HCT116 (cell line): ENCODE measurements around the gene APBB2. TPM values are rescaled to one million over a fixed set of nuclear protein-coding genes. Genes with fewer than 3 reads are reported as not detected.

ENCODE experiments used
- ATAC-seq: fragments of 200-7000 bp; cut with Tn5 transposase; 2 replicates; pipeline ENCODE4 v1.9.1; 2020; ENCODE audit warnings: mild to moderate bottlenecking, moderate library complexity
- BruUV-seq: library from RNA; stranded (reverse); fragments of 400-500 nt; replicated peaks from 2 replicates; lab custom pipeline; 2021; lab: Mats Ljungman, UMichigan
- CTCF ChIA-PET: fragments of 300-600 bp; sonication (Branson Sonifier 250); formaldehyde crosslinking; loops from one replicate; lab custom pipeline; 2021; ENCODE audit warnings: antibody characterized with exemption; lab: Charles Lee
- POLR2A ChIA-PET: fragments of 300-600, 350-600 bp; sonication (Branson Sonifier 250); formaldehyde crosslinking; loops from one replicate; lab custom pipeline; 2021; ENCODE audit warnings: antibody characterized with exemption; lab: Charles Lee
- RAD21 ChIA-PET, 2 experiments: fragments of 300-600 bp; sonication (Branson Sonifier 250); formaldehyde crosslinking; loops; one replicate each; lab custom pipeline; 2023; ENCODE audit warnings: low total read pairs in 2 of 2; ENCODE audit not compliant: uncharacterized antibody in 2 of 2, unreplicated experiment in 2 of 2, low non-redundant PET in 1 of 2; lab: Charles Lee
- DNase-seq: peaks from one replicate; pipeline ENCODE4 v3.0.0-alpha.2; 2010; ENCODE audit warnings: low read depth, low spot score
- H2AFZ ChIP-seq: fragments of 200-600 bp; shearing (Covaris generic), sonication (generic); 2 replicates; pipeline ENCODE4 v1.6.1; 2017; ENCODE audit warnings: low read depth, mixed run types, mixed read lengths, antibody characterized with exemption, low read length; ENCODE audit not compliant: poor library complexity, severe bottlenecking
- H3K27ac ChIP-seq: 2 replicates; pipeline ENCODE4 v1.5.1; 2012; ENCODE audit warnings: low read depth, low read length
- H3K27me3 ChIP-seq: fragments of 200-600 bp; sonication (generic); 2 replicates; pipeline ENCODE4 v1.6.1; 2016; ENCODE audit warnings: mixed run types, low read length, mixed read lengths; ENCODE audit not compliant: insufficient read depth
- H3K36me3 ChIP-seq, 2 experiments: fragments of 200-500 bp in 1 of 2; fragments of 200-600 bp in 1 of 2; sonication (Bioruptor generic) in 1 of 2; sonication (generic) in 1 of 2; 2 replicates each; pipeline versions ENCODE4 v1.5.1 to v1.6.1; 2014 to 2016; ENCODE audit warnings: low read length in 2 of 2, inconsistent platforms in 1 of 2, mixed read lengths in 1 of 2, mixed run types in 1 of 2; ENCODE audit not compliant: insufficient read depth in 2 of 2, control insufficient read depth in 1 of 2
- H3K4me1 ChIP-seq, 2 experiments: fragments of 200-600 bp in 1 of 2; sonication (generic) in 1 of 2; 2 replicates each; pipeline versions ENCODE4 v1.5.1 to v1.6.1; 2012 to 2017; ENCODE audit warnings: low read length in 2 of 2, inconsistent platforms in 1 of 2, mild to moderate bottlenecking in 1 of 2, mixed read lengths in 1 of 2, mixed run types in 1 of 2, moderate library complexity in 1 of 2; ENCODE audit not compliant: insufficient read depth in 2 of 2, control insufficient read depth in 1 of 2
- H3K4me2 ChIP-seq: fragments of 200-600 bp; sonication (generic); 2 replicates; pipeline ENCODE4 v1.6.1; 2017; ENCODE audit warnings: mixed run types, low read length, mixed read lengths
- H3K4me3 ChIP-seq, 2 experiments: fragments of 200-600 bp in 1 of 2; sonication (generic) in 1 of 2; replicated peaks in 1 of 2; 2 replicates each; pipeline ENCODE4 v1.5.1; 2011 to 2016; ENCODE audit warnings: low read length in 2 of 2, control low read depth in 1 of 2, low read depth in 1 of 2, mild to moderate bottlenecking in 1 of 2, mixed read lengths in 1 of 2, mixed run types in 1 of 2
- H3K79me2 ChIP-seq: fragments of 200-600 bp; sonication (generic); 2 replicates; pipeline ENCODE4 v1.6.1; 2017; ENCODE audit warnings: mild to moderate bottlenecking, mixed run types, low read length, moderate library complexity, mixed read lengths; ENCODE audit not compliant: insufficient read depth
- H3K9ac ChIP-seq: fragments of 200-600 bp; sonication (generic); 2 replicates; pipeline ENCODE4 v1.6.1; 2016; ENCODE audit warnings: low read length, mixed read lengths
- H3K9me2 ChIP-seq: fragments of 200-600 bp; sonication (generic), shearing (Covaris generic); 2 replicates; pipeline ENCODE4 v1.6.1; 2017; ENCODE audit warnings: mixed run types, mild to moderate bottlenecking, moderate library complexity; ENCODE audit not compliant: insufficient read depth
- H3K9me3 ChIP-seq, 2 experiments: fragments of 200-500 bp in 1 of 2; fragments of 200-600 bp in 1 of 2; sonication (Bioruptor generic) in 1 of 2; sonication (generic) in 1 of 2; 2 replicates each; pipeline ENCODE4 v1.6.1; 2014 to 2017; ENCODE audit warnings: low read length in 2 of 2, mixed read lengths in 2 of 2, inconsistent platforms in 1 of 2, low read depth in 1 of 2, mild to moderate bottlenecking in 1 of 2, mixed run types in 1 of 2, moderate library complexity in 1 of 2; ENCODE audit not compliant: control insufficient read depth in 1 of 2, insufficient read depth in 1 of 2
- H4K20me1 ChIP-seq: fragments of 200-600 bp; sonication (generic), shearing (Covaris generic); 2 replicates; pipeline ENCODE4 v1.6.1; 2017; ENCODE audit warnings: mixed run types, mild to moderate bottlenecking, moderate library complexity; ENCODE audit not compliant: insufficient read depth
- CBX3 ChIP-seq: IDR thresholded peaks from 2 replicates; pipeline ENCODE4 v1.6.1; 2012; ENCODE audit warnings: low read depth
- CEBPB ChIP-seq: IDR thresholded peaks from 2 replicates; pipeline ENCODE4 v1.6.1; 2012; ENCODE audit warnings: low read depth
- EGR1 ChIP-seq: IDR thresholded peaks from 2 replicates; pipeline ENCODE4 v1.6.1; 2012; ENCODE audit warnings: low read depth
- ELF1 ChIP-seq: IDR thresholded peaks from 2 replicates; pipeline ENCODE4 v1.6.1; 2012; ENCODE audit warnings: low read depth, borderline replicate concordance
- EZH2 ChIP-seq: fragments of 200-600 bp; sonication (generic); IDR thresholded peaks from 2 replicates; pipeline ENCODE4 v1.6.1; 2017; ENCODE audit warnings: antibody characterized with exemption, mixed run types
- JUND ChIP-seq: IDR thresholded peaks from 2 replicates; pipeline ENCODE4 v1.6.1; 2012
- POLR2A ChIP-seq: IDR thresholded peaks from 2 replicates; pipeline ENCODE4 v1.7.0; 2011; ENCODE audit warnings: borderline replicate concordance; ENCODE audit not compliant: insufficient read depth, insufficient read length; ENCODE audit errors: extremely low read depth
- POLR2AphosphoS5 ChIP-seq: IDR thresholded peaks from 2 replicates; pipeline ENCODE4 v1.6.1; 2011; ENCODE audit warnings: mild to moderate bottlenecking, low read depth, low read length, moderate library complexity
- RAD21 ChIP-seq: IDR thresholded peaks from 2 replicates; pipeline ENCODE4 v1.6.1; 2012; ENCODE audit warnings: low read depth, mild to moderate bottlenecking
- SIN3A ChIP-seq: IDR thresholded peaks from 2 replicates; pipeline ENCODE4 v1.6.1; 2012; ENCODE audit warnings: low read depth
- SRF ChIP-seq: IDR thresholded peaks from 2 replicates; pipeline ENCODE4 v1.6.1; 2012; ENCODE audit warnings: low read depth
- YY1 ChIP-seq: IDR thresholded peaks from 2 replicates; pipeline ENCODE4 v1.6.1; 2011; ENCODE audit warnings: low read length, low read depth, moderate library complexity, mild to moderate bottlenecking; ENCODE audit not compliant: insufficient replicate concordance; ENCODE audit errors: extremely low read depth
- ZFX ChIP-seq: fragments of 450-650 bp; IDR thresholded peaks from 2 replicates; pipeline ENCODE4 v1.6.1; 2017
- ZNF274 ChIP-seq: fragments of 200-500 bp; sonication (Bioruptor generic); IDR thresholded peaks from 2 replicates; pipeline ENCODE4 v1.6.1; 2014; ENCODE audit warnings: mild to moderate bottlenecking, low read depth, low read length, inconsistent platforms
- intact Hi-C: fragments of 100-400 bp; cut with micrococcal nuclease; formaldehyde crosslinking; loops from 2 replicates; pipeline ENCODE4 v1.10.0; 2022
- total RNA-seq: library from RNA; stranded (reverse); gene quantifications from one replicate; pipeline ENCODE4 v1.2.1, GENCODE V29; 2021; ENCODE audit not compliant: unreplicated experiment
- TF ChIP-seq, protein P1 (sequence below): IDR thresholded peaks from 2 replicates; pipeline ENCODE4 v1.6.1; 2012; ENCODE audit warnings: low read depth
- TF ChIP-seq, protein P2 (sequence below), 3 experiments: fragments of 200-600 bp in 1 of 3; sonication (generic) in 1 of 3; IDR thresholded peaks in 2 of 3; conservative IDR thresholded peaks in 1 of 3; 2 replicates each; pipeline ENCODE4 v1.5.1; 2012 to 2017; ENCODE audit warnings: low read depth in 2 of 3, low read length in 2 of 3, antibody characterized with exemption in 1 of 3, borderline replicate concordance in 1 of 3, control low read depth in 1 of 3, mild to moderate bottlenecking in 1 of 3, mixed read lengths in 1 of 3, mixed run types in 1 of 3, moderate library complexity in 1 of 3; ENCODE audit not compliant: insufficient read depth in 1 of 3
- TF ChIP-seq, protein P3 (sequence below): IDR thresholded peaks from 2 replicates; pipeline ENCODE4 v1.6.1; 2011; ENCODE audit warnings: mild to moderate bottlenecking, low read length, moderate library complexity; ENCODE audit not compliant: insufficient replicate concordance; ENCODE audit errors: extremely low read depth
- TF ChIP-seq, protein P4 (sequence below): IDR thresholded peaks from 2 replicates; pipeline ENCODE4 v1.6.1; 2012
- TF ChIP-seq, protein P5 (sequence below): IDR thresholded peaks from 2 replicates; pipeline ENCODE4 v1.6.1; 2012

Gene APBB2
- total RNA-seq, 1 experiment from 2014 or later = 72.5 TPM

DNA sequence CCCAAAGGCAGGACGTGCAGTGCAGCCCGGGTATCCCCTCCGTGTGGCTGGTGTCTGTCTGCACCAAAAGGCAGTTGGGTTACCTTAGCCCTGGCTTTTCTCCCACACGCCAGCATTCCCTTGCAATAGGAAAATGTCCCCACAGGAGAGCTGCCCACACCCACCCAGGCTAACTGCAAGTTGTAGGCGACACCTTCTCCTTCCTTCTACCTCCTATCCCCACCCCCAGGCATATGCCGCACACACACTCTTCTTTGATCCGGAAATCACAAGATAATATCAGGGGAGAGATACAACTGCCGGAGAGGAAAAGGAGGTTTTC, 444 bp upstream of the APBB2 start:
- CTCF ChIA-PET = interaction anchor here (0.8 to 2.2 kb wide), 15 partner anchors 8 to 447 kb away, joined by 3 to 27 read pairs (median 6); no protein-coding TSS in a partner anchor
- TF ChIP-seq EZH2 (no peak), ELF1 (no peak), ZNF274 (no peak), SIN3A (no peak), JUND (no peak), RAD21 (no peak), POLR2AphosphoS5 (no peak), CBX3 (no peak), POLR2A (no peak), EGR1 (no peak), YY1 (no peak), CEBPB (no peak), ZFX (no peak), SRF (no peak)
- TF ChIP-seq, protein P1, sequence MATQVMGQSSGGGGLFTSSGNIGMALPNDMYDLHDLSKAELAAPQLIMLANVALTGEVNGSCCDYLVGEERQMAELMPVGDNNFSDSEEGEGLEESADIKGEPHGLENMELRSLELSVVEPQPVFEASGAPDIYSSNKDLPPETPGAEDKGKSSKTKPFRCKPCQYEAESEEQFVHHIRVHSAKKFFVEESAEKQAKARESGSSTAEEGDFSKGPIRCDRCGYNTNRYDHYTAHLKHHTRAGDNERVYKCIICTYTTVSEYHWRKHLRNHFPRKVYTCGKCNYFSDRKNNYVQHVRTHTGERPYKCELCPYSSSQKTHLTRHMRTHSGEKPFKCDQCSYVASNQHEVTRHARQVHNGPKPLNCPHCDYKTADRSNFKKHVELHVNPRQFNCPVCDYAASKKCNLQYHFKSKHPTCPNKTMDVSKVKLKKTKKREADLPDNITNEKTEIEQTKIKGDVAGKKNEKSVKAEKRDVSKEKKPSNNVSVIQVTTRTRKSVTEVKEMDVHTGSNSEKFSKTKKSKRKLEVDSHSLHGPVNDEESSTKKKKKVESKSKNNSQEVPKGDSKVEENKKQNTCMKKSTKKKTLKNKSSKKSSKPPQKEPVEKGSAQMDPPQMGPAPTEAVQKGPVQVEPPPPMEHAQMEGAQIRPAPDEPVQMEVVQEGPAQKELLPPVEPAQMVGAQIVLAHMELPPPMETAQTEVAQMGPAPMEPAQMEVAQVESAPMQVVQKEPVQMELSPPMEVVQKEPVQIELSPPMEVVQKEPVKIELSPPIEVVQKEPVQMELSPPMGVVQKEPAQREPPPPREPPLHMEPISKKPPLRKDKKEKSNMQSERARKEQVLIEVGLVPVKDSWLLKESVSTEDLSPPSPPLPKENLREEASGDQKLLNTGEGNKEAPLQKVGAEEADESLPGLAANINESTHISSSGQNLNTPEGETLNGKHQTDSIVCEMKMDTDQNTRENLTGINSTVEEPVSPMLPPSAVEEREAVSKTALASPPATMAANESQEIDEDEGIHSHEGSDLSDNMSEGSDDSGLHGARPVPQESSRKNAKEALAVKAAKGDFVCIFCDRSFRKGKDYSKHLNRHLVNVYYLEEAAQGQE = no peak
- TF ChIP-seq, protein P2, sequence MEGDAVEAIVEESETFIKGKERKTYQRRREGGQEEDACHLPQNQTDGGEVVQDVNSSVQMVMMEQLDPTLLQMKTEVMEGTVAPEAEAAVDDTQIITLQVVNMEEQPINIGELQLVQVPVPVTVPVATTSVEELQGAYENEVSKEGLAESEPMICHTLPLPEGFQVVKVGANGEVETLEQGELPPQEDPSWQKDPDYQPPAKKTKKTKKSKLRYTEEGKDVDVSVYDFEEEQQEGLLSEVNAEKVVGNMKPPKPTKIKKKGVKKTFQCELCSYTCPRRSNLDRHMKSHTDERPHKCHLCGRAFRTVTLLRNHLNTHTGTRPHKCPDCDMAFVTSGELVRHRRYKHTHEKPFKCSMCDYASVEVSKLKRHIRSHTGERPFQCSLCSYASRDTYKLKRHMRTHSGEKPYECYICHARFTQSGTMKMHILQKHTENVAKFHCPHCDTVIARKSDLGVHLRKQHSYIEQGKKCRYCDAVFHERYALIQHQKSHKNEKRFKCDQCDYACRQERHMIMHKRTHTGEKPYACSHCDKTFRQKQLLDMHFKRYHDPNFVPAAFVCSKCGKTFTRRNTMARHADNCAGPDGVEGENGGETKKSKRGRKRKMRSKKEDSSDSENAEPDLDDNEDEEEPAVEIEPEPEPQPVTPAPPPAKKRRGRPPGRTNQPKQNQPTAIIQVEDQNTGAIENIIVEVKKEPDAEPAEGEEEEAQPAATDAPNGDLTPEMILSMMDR (IDR thresholded peaks at IDR 0.05 in 2 of 3, conservative IDR thresholded peaks at IDR 0.05 in 1 of 3; ENCODE audit: borderline replicate concordance in 1 of 3, insufficient read depth in 1 of 3, low read depth in 2 of 3, low read length in 2 of 3) = no peak
- TF ChIP-seq, protein P3, sequence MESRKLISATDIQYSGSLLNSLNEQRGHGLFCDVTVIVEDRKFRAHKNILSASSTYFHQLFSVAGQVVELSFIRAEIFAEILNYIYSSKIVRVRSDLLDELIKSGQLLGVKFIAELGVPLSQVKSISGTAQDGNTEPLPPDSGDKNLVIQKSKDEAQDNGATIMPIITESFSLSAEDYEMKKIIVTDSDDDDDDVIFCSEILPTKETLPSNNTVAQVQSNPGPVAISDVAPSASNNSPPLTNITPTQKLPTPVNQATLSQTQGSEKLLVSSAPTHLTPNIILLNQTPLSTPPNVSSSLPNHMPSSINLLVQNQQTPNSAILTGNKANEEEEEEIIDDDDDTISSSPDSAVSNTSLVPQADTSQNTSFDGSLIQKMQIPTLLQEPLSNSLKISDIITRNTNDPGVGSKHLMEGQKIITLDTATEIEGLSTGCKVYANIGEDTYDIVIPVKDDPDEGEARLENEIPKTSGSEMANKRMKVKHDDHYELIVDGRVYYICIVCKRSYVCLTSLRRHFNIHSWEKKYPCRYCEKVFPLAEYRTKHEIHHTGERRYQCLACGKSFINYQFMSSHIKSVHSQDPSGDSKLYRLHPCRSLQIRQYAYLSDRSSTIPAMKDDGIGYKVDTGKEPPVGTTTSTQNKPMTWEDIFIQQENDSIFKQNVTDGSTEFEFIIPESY = no peak
- TF ChIP-seq, protein P4, sequence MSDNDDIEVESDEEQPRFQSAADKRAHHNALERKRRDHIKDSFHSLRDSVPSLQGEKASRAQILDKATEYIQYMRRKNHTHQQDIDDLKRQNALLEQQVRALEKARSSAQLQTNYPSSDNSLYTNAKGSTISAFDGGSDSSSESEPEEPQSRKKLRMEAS = no peak
- TF ChIP-seq, protein P5, sequence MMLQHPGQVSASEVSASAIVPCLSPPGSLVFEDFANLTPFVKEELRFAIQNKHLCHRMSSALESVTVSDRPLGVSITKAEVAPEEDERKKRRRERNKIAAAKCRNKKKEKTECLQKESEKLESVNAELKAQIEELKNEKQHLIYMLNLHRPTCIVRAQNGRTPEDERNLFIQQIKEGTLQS = no peak
- no peaks in the 10 kb centered on the region for H3K27me3 ChIP-seq
- H3K36me3 ChIP-seq = no peaks in the 10 kb centered on the region
- no TSS peak for BruUV-seq
- DNase-seq (no peak), ATAC-seq (peak; percentile 16)
- peak overlapping the region; percentile 43; the same call in 1 of the 2 replicates for H3K9ac ChIP-seq
- no peak overlapping the region for H2AFZ ChIP-seq
- intact Hi-C loops = loop anchor here (1.0 to 10.0 kb wide), 6 partner anchors 54 to 480 kb away; no protein-coding TSS in a partner anchor
- H3K9me2 ChIP-seq = no peaks in the 10 kb centered on the region
- H4K20me1 ChIP-seq = no peaks in the 10 kb centered on the region
- POLR2A ChIA-PET = interaction anchor here (0.7 to 1.7 kb wide), 6 partner anchors 10 to 293 kb away, joined by 3 to 10 read pairs (median 4); no protein-coding TSS in a partner anchor
- H3K9me3 ChIP-seq = no peaks in the 10 kb centered on the region
- H3K4me1 ChIP-seq = peaks cover 31 to 51% of the 10 kb centered on the region in 2 experiments
- peak overlapping the region; percentile 30 to 42; a peak in 3 of 4 replicates for H3K4me3 ChIP-seq
- RAD21 ChIA-PET = interaction anchor here (0.7 to 1.5 kb wide), 9 partner anchors 9 to 290 kb away, joined by 3 to 5 read pairs (median 4); no protein-coding TSS in a partner anchor
- H3K27ac ChIP-seq = peak overlapping the region; percentile 80
- H3K4me2 ChIP-seq = peak overlapping the region; percentile 87
- peaks cover 42% of the 10 kb centered on the region for H3K79me2 ChIP-seq
